ENCODE results near the gene TEPSIN.

Gene TEPSIN

GRCh38 chr17:81250286-81251093 lies 11.6 kb upstream of the TEPSIN start:
- DNase-seq (ENCODE audit: low spot score) = no peak

- DNase-seq (ENCODE audit: low spot score) = no peak
Observed at GRCh38 chr17:81249223-81250040, 10.6 kb upstream of the TEPSIN start.

- no peak for DNase-seq (ENCODE audit: low spot score)
Observed at GRCh38 chr17:81248649-81249048, 9.8 kb upstream of the TEPSIN start.

GRCh38 chr17:81247339-81247990 lies 8.6 kb upstream of the TEPSIN start:
- DNase-seq (ENCODE audit: low spot score) = no peak

GRCh38 chr17:81246679-81247338 lies 8.0 kb upstream of the TEPSIN start:
- no peak for DNase-seq (ENCODE audit: low spot score)

- no peak for DNase-seq (ENCODE audit: low spot score)
Observed at GRCh38 chr17:81246343-81246670, 7.5 kb upstream of the TEPSIN start.

- DNase-seq (ENCODE audit: low spot score) = no peak
Observed at GRCh38 chr17:81245665-81246342, 6.9 kb upstream of the TEPSIN start.

DNA sequence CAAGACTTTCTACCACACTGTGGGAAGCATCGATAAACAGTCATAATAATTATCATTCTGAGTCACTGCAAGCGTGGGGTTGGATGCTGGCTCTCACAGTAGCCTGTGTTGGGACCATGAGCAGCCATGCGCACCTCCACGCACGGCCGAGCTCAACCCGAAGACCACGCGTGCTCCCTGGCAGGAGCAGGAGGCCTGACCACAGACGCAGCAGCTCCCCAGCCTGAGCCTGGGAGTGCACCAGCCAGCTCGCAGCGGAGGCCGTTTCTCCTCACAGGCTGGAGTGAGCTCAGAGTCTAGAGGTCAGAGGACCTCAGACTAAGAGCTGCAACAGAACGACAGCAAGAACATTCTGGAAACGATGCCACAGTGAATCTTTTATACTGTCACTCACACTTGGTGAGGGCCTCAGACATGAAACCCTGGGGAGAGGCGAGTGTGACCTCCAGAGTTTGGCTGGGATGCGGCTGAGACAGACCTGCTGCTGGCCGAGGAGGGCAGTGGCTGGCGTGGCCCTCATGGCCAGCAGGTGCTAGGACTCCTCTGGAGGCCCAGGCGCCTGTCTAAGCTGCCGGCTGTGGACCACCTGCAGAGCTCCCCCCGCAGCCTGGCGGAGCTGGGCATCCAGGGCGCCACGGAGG lies 6.3 kb upstream of the TEPSIN start:
- peak; percentile 52 for DNase-seq (ENCODE audit: low spot score)

DNA sequence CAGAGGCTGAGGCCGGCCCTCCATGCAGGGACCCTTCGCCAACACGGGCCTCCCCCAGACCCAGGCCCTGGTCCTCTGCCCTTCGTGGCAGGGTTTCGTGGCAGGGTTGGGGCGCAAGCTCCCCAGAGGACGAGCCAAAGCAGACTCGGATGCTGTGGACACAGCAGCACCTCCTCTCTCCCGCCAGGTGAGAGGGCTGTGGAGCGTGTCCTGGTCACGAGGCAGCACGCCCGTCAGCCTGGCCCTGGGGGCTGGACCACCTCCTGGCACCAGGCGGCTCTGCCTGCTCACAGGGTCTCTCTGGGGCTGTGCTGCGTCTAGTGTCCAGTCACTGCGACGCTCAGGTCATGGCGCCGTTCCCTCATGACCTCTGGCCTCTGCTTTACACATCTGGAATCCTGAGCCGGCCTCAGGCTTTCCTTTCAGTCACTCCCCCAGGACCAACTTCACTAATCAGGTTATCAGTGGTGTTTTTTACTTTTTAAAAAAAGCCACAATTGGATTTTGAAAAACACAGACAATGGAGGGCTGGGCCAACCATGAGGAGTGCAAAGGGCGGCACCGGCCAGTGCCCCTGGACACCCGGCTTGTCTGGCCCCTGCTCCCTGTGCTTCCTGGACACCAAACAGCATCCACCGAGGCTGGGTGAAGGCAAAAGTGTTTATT lies 5.6 kb upstream of the TEPSIN start:
- no peak for DNase-seq (ENCODE audit: low spot score)

DNA sequence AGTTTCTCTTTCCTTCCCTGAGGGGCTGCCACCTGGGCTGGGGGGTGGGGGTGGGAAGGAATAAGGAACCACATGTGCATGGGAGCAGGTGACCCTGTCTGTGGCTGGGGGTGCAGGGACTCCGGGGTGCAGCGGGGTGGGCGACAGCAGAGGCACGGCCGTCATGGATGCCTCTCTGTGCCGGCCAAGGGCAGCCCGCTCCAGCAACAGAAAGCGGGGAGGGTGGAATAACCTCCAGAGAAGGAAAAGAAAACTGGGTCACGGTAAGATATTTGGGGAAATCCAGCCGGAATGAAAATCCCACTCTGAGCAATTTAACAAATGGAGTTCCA lies 4.4 kb upstream of the TEPSIN start:
- DNase-seq (ENCODE audit: low spot score) = no peak

GRCh38 chr17:81242421-81243332 lies 3.8 kb upstream of the TEPSIN start:
- no peak for DNase-seq (ENCODE audit: low spot score)

DNA sequence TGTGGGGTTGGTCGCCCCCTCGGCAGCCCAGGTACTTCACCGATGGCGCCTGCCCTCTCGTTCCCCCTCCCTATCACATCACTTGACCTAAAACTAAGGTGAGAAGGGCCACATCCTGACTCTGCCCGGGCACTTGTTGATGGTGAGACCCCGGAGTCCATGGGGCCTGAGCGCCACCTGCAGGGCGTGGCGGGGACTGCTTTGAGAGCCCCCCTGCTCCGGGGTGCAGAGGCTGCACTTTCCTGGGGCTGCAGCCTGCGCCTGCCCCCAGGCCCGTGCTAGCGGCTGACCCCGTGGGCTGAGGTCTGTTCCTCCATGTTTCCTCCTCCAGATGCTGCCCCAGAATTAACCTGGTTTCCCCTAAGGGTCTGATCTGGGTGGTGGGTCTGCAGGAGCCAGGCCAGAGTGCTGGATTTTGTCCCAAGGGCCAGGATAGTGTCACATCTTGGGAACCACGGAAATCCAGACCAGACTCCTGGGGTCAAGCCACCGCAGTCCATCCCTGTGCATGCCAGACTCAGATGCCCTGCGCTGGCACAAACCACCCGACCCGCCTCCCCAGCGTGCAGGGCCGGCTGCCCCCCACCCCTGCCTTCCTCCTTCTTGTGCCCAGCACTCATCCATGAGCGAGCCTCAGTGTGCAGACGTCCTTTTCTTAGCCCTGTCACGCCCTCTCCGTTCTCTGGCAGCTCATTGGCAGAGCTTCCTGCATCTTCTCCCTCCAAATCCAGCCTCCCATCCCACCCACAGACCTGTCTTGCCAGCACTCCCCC lies 3.0 kb upstream of the TEPSIN start:
- peak; percentile 69 for DNase-seq (ENCODE audit: low spot score)

DNA sequence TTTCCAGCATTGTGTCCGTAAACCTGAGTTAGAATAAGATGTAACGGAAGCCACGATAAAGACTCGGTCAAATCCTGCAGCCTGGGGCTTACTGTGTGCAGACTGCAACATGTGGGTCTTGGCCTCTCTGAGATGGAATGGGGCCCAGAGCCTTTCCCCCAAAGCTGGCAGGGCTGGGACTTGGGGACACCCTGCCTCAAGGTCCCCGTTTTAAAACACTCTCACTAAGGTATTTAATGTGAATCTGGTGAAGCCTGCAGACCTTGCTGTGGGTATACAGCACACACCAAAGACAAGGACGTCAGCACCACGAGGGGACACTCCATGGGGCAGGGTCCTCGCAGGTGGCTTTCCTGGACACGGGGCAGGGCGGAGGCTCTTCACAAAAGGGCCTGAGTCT lies 2.3 kb upstream of the TEPSIN start:
- DNase-seq (ENCODE audit: low spot score) = no peak

- no peak for DNase-seq (ENCODE audit: low spot score)
Observed at GRCh38 chr17:81240761-81241160, 1.9 kb upstream of the TEPSIN start.

- peak; percentile 58 for DNase-seq (ENCODE audit: low spot score)
Observed at GRCh38 chr17:81239714-81240555, 1.1 kb upstream of the TEPSIN start.

GRCh38 chr17:81238490-81238814 lies 403 bp downstream of the TEPSIN start:
- DNase-seq (ENCODE audit: low spot score) = no peak

DNA sequence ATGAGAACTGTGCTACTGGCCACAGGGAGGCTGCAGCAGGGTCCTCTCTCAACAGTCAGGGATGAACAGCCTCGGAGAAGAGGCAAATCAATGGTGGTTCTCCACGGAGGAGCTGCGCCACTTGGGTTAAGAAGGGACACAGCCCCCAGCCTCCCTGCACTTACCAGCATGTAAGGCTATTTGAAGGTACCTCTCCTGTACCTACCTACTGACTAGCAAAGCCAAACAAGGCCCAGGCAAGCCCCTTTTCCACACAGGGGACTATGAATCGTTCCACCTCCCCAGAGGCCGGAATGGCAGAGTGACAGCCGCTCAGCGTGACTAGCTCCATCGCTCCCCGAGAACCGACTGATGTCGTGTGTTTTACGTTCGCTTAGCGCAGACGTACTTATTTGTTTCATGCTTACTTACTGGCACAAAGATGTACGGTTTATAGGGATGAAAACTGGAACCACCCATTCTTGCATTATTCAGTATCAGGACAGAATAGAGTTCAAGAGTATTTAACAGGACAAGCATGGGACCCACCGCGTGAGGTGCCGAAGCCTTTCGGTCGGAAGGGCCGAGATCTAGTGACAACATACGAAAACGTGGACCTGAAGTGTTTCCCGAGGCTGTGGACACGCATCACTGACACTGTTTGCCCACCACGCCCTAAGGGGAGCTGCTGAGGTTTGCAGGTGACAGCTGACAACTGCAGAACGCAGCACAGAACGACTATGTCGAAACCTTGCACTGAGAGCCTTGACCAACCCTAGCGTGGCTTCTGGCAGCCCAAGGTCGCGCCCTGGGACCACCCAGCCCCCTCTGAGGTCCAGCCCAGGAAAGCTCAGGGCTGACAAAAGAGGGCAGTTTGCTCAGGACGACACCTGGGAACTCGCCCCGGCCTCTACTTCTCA lies 1.0 kb downstream of the TEPSIN start:
- DNase-seq (ENCODE audit: low spot score) = no peak
